GM12891 (cell line): ENCODE measurements around the gene MCAM.

Experiments
- POLR2A ChIP-seq: IDR thresholded peaks from 2 replicates; pipeline ENCODE4 v1.6.1; 2011; ENCODE audit warnings: low read depth, low read length, control low read depth
- POLR2AphosphoS5 ChIP-seq: IDR thresholded peaks from 2 replicates; pipeline ENCODE4 v1.6.1; 2011; ENCODE audit warnings: low read depth, low read length, control low read depth
- TAF1 ChIP-seq: IDR thresholded peaks from 2 replicates; pipeline ENCODE4 v1.6.1; 2011; ENCODE audit warnings: low read depth, low read length, control low read depth

GRCh38 chr11:119322921-119323531 is 6.1 kb upstream of the MCAM start:
- no peak for TF ChIP-seq POLR2AphosphoS5
- TF ChIP-seq POLR2A, result no peak
- TF ChIP-seq TAF1, result no peak
